T1000 (cell line): Measurements from ENCODE around the gene ANKS1B.
"Not testable (repeated sequence)": the region's sequence is repeated elsewhere in the genome, so short reads cannot be mapped to it uniquely, and the experiment has no call there.

Source experiments
- DNase-seq: peaks from one replicate; lab custom pipeline; 2025; ENCODE audit warnings: mixed read lengths; lab: John Stamatoyannopoulos, UW

ANKS1B gene

DNA sequence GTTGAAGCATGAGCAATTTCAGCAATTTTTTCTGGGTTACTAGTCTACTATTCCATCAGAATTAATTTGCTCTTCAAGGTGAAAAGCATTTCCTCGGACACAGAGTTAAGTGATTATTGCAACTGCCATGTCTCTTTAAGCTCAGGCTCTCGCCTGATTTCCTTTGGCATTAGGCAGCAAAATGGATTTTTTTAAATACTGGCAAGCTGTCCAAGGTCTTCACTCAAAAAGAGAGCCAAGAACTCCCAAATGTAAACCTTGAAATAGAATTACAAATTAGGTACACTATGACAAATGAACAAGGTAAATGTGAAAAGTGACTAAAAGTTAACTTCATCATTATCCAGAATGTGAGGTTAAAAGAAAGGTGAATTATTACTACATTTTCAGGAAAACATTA is 225.3 kb downstream of the ANKS1B start:
- no peak for DNase-seq

GRCh38 chr12:99758997-99759396 is 225.7 kb downstream of the ANKS1B start:
- DNase-seq, result no peak

GRCh38 chr12:99752740-99753139 is 232.0 kb downstream of the ANKS1B start:
- no peak for DNase-seq

DNA sequence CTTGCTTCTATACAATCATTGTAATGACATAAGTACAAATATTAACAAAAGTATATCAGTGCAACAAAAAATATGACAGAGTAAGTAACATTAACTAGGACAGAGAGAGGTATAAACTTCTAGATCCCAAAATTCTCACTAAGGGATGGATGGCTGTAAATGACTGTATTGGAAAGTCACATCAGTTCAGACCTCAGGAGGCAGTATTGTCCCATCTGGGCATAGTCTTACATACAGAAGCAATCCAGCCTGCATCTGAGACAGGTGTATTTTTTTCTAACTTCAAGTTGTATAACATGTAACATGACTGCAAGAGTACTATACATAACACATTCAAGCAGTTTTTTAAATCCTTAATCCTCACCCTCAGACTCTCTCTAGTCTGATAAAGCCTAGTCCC is 238.2 kb downstream of the ANKS1B start:
- no peak for DNase-seq

DNA sequence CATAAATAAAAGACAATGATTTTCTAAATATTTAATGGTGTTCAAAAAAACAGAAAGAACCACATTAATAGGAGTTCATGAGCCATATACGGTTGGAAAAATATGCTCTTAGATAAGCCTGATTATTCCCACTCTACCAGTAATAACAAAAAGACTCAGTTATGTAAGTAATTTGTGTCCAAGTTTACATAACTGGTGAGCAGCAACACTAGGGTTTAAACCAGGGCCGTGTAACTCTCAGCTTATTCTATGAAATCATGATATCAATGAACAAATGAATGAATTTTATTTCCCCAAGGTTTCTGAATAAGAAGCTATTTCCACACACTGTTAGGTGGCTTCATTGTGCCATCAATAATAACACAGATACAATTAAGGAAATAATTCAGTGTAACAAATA is 238.8 kb downstream of the ANKS1B start:
- DNase-seq, result no peak

GRCh38 chr12:99745121-99745520 is 239.6 kb downstream of the ANKS1B start:
- DNase-seq, result no peak

- no peak for DNase-seq
These were observed 247.9 kb downstream of the ANKS1B start for GRCh38 chr12:99736760-99737269.

- no peak for DNase-seq
These were observed 252.6 kb downstream of the ANKS1B start for GRCh38 chr12:99732131-99732530.

DNA sequence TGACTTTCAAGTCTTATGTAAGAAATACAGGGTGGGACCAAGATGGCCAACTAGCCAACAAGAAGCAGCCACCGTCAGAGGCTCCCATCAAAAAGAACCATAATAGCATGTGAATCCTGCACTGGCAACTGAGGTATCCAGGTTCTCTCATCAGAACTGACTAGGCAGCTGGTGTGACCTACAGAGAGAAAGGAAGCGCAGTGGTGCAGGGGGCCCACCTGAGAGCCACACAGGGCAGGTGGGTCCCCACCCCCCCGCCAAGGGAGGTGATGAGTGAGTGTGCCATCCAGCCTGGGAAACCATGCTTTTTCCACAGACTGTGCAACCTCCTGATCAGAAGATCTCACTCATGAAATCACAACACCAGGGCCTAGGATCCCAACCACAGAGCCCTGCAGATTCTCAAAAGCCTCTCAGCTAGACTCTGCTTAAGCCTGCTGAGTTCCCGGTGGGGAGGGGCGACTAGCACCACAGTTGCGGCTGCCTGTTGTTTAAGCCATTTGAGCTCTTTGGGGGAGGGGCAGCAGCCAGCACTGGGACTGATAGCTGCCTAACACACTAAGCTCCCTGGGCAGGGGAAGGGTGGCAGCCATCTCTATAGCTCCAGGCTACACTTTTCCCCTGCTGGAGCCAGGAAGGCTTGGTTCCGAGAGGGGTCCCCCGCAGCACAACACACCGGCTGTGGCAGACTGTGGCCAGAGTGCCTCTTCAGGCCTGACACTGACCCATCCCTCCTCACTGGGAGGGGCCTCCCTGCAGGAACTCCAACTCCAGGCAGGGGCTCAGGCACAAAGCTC is 261.8 kb downstream of the ANKS1B start:
- no peak for DNase-seq

GRCh38 chr12:99721715-99722275 is 262.9 kb downstream of the ANKS1B start:
- DNase-seq, result no peak

GRCh38 chr12:99720083-99720465 is 264.7 kb downstream of the ANKS1B start:
- DNase-seq, result not testable (repeated sequence)

GRCh38 chr12:99719411-99720082 is 265.2 kb downstream of the ANKS1B start:
- DNase-seq, result not testable (repeated sequence)

GRCh38 chr12:99715841-99716510 is 268.8 kb downstream of the ANKS1B start:
- not testable (repeated sequence) for DNase-seq

- DNase-seq, result not testable (repeated sequence)
These were observed 269.8 kb downstream of the ANKS1B start for GRCh38 chr12:99714921-99715320.

DNA sequence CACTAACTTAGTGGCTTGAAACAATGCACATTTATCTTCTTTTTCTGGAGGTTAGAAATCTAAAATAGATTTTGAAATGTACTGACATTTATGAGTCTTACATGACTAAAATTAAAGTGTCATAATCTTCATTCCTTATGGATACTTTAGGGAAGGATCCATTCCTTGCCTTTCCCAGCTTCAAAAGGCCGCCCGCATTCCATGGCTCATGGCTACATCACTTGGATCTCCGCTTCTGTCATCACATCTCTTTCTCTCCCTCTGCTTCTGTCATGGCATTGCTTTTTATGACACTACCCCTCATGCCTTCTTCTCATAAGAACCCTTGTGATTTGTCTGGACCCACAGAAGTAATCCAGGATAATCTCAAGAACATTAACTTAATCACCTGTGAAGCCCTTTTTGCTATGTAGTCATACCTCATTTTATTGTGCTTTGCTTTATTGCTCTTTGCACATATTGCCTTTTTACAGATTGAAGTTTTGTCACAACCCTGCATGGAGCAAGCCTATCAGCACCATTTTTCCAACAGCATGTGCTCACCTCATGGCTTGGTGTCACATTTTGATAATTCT is 270.7 kb downstream of the ANKS1B start:
- DNase-seq, result no peak

- DNase-seq, result no peak
These were observed 272.5 kb downstream of the ANKS1B start for GRCh38 chr12:99712281-99712680.

GRCh38 chr12:99711246-99711645 is 273.5 kb downstream of the ANKS1B start:
- no peak for DNase-seq

DNA sequence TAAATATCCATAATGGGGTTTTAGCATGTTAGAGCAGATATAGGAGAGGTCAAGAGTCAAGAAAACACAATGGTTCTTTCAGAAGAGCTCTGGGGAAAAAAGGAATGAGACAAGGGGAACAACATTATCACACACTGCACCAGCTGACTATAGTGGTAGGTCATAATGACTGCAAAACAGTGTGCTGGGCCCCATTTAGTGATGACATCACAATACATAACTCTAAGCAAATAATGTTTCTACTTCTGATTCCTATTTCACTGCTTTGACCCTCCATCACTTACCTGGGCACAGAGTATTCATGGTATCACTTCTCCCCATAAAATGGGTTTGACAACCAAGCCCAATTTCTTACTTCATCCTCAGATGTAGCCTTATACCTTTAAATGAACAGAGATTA is 275.1 kb downstream of the ANKS1B start:
- DNase-seq, result no peak

- DNase-seq, result no peak
These were observed 275.6 kb downstream of the ANKS1B start for GRCh38 chr12:99709116-99709515.

DNA sequence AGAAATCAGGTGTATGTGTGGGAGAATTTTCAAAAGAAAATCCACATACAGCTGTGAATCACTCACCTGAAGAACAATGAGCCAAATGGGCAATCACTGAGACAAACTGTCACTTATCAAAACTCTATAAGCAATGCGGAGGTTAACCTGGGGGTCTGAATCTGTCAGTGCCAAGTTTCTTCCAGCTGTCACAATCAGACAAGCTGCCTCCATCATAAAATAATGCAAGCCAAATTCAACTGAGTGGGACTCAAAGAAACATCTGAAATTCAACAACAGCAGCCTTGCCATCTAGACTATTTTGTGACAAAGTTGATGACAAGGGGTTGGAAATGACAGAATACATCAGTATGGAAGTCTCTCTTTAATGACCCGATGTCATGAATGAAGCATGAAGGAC is 276.9 kb downstream of the ANKS1B start:
- no peak for DNase-seq

- no peak for DNase-seq
These were observed 277.8 kb downstream of the ANKS1B start for GRCh38 chr12:99706736-99707473.
